Neural progenitor cell (in vitro differentiated cells): ENCODE measurements around the gene TUBG2. TPM values are rescaled to one million over a fixed set of nuclear protein-coding genes. Genes with fewer than 3 reads are reported as not detected.
A peak's percentile ranks its signal among the peaks of the same experiment; 100 is the strongest.

Experiments
- DNase-seq: peaks from one replicate; pipeline ENCODE4 v3.0.0-alpha.2; 2016; ENCODE audit warnings: low spot score
- H2AFZ ChIP-seq: fragments of 200-600 bp; sonication (generic); replicated peaks from 2 replicates; pipeline ENCODE4 v1.6.1; 2016; ENCODE audit warnings: antibody characterized with exemption
- H3F3A ChIP-seq: fragments of 200-600 bp; sonication (generic); 2 replicates; pipeline ENCODE4 v1.6.1; 2016; ENCODE audit warnings: antibody characterized with exemption, low read depth
- H3K27ac ChIP-seq: fragments of 200-600 bp; sonication (generic); 2 replicates; pipeline ENCODE4 v1.5.1; 2016; ENCODE audit warnings: mild to moderate bottlenecking
- H3K27me3 ChIP-seq: fragments of 200-600 bp; sonication (generic); 2 replicates; pipeline ENCODE4 v1.6.1; 2016; ENCODE audit warnings: mild to moderate bottlenecking, moderate library complexity
- H3K36me3 ChIP-seq: fragments of 200-600 bp; sonication (generic); 2 replicates; pipeline ENCODE4 v1.5.1; 2016
- H3K4me1 ChIP-seq: fragments of 200-600 bp; sonication (generic); 2 replicates; pipeline ENCODE4 v1.6.1; 2016; ENCODE audit warnings: mixed run types
- H3K4me2 ChIP-seq: fragments of 200-600 bp; sonication (generic); 2 replicates; pipeline ENCODE4 v1.6.1; 2016
- H3K4me3 ChIP-seq: fragments of 200-600 bp; sonication (generic); 2 replicates; pipeline ENCODE4 v1.5.1; 2016
- H3K79me2 ChIP-seq: fragments of 200-600 bp; sonication (generic); 2 replicates; pipeline ENCODE4 v1.6.1; 2016; ENCODE audit warnings: low read depth
- H3K9ac ChIP-seq: fragments of 200-600 bp; sonication (generic); 2 replicates; pipeline ENCODE4 v1.6.1; 2016
- H3K9me3 ChIP-seq: fragments of 200-600 bp; sonication (generic); 2 replicates; pipeline ENCODE4 v1.5.1; 2016; ENCODE audit warnings: low read depth
- H4K20me1 ChIP-seq: fragments of 200-600 bp; sonication (generic); 2 replicates; pipeline ENCODE4 v1.6.1; 2016; ENCODE audit warnings: low read depth
- H3K27ac Mint-ChIP-seq: 3 replicates; pipeline ENCODE4 v1.8.0; 2021; ENCODE audit warnings: mixed read lengths
- H3K27me3 Mint-ChIP-seq: 2 replicates; pipeline ENCODE4 v1.8.0; 2022; ENCODE audit warnings: low read depth, mild to moderate bottlenecking, inconsistent platforms, moderate library complexity, mixed read lengths; ENCODE audit not compliant: insufficient read depth
- H3K36me3 Mint-ChIP-seq: 3 replicates; pipeline ENCODE4 v1.8.0; 2021; ENCODE audit warnings: mixed read lengths
- H3K4me1 Mint-ChIP-seq: 3 replicates; pipeline ENCODE4 v1.8.0; 2021; ENCODE audit warnings: mixed read lengths
- H3K4me3 Mint-ChIP-seq: 3 replicates; pipeline ENCODE4 v1.8.0; 2021; ENCODE audit warnings: mild to moderate bottlenecking, moderate library complexity, mixed read lengths
- H3K9me3 Mint-ChIP-seq: 3 replicates; pipeline ENCODE4 v1.8.0; 2020; ENCODE audit warnings: mixed read lengths
- CTCF ChIP-seq: fragments of 200-600 bp; sonication (generic); IDR thresholded peaks from 2 replicates; pipeline ENCODE4 v1.5.1; 2017; ENCODE audit warnings: antibody characterized with exemption, mild to moderate bottlenecking
- EZH2 ChIP-seq: fragments of 200-600 bp; sonication (generic); IDR thresholded peaks from 2 replicates; pipeline ENCODE4 v1.6.1; 2017; ENCODE audit warnings: antibody characterized with exemption, mild to moderate bottlenecking, moderate library complexity
- EZH2phosphoT487 ChIP-seq: fragments of 200-600 bp; sonication (generic); IDR thresholded peaks from 2 replicates; pipeline ENCODE4 v1.6.1; 2017; ENCODE audit warnings: antibody characterized with exemption
- total RNA-seq: library from RNA; depleted of rRNA; stranded (reverse); fragments of >200 nt; gene quantifications from 2 replicates; pipeline ENCODE4 v1.2.3, GENCODE V29; 2015; ENCODE audit warnings: low replicate concordance

TUBG2 gene
- total RNA-seq, 1 donor from 2014 or later, result 12.8 TPM

DNA sequence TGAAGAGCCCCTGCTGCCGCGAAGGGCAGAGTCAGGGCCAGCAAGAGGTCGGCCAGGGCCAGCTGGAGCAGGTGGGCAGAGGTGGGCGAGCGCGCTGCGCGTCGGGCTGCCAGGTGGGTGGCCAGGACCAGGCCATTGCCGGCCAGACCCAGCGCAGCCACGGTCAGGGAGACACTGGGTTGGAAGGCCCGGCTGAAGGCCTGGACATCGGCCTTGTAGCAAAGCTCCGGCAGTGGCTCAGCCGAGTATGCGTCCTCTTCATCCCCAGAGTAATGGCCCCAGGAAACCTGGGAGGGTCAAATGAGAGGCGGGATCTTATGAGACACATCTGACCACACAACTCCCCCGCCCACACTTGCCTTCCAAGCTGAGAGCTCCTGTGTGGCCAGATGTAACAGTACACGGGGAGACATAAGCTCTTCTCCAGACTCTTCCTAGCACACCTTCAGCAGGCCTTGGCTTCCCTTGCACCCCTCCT is 21.3 kb downstream of the TUBG2 start:
- no peaks in the 10 kb centered on the region for H3K9me3 ChIP-seq
- H3K9me3 Mint-ChIP-seq, result no peaks in the 10 kb centered on the region
- H3K4me1 Mint-ChIP-seq, result peaks cover 39% of the 10 kb centered on the region
- peaks cover 15% of the 10 kb centered on the region for H4K20me1 ChIP-seq
- peak overlapping the region; percentile 83 for H3K4me2 ChIP-seq
- peaks cover 70% of the 10 kb centered on the region for H3F3A ChIP-seq
- H3K9ac ChIP-seq, result no peak overlapping the region
- H3K27me3 Mint-ChIP-seq, result peaks cover 5% of the 10 kb centered on the region
- no peak for TF ChIP-seq EZH2
- TF ChIP-seq CTCF, result no peak
- no peak for TF ChIP-seq EZH2phosphoT487
- H3K79me2 ChIP-seq, result peaks cover 10% of the 10 kb centered on the region
- H3K4me3 Mint-ChIP-seq, result peak overlapping the region; percentile 79
- H2AFZ ChIP-seq, result no peak overlapping the region
- H3K4me1 ChIP-seq, result peaks cover 35% of the 10 kb centered on the region
- peaks cover 4% of the 10 kb centered on the region for H3K36me3 Mint-ChIP-seq
- DNase-seq, result no peak
- no peaks in the 10 kb centered on the region for H3K36me3 ChIP-seq
- H3K4me3 ChIP-seq, result no peak overlapping the region
- H3K27ac ChIP-seq, result no peak overlapping the region
- peak overlapping the region; percentile 83 for H3K27ac Mint-ChIP-seq
- peaks cover 26% of the 10 kb centered on the region for H3K27me3 ChIP-seq

- H3K36me3 Mint-ChIP-seq, result peaks cover 10% of the 10 kb centered on the region
- Histone ChIP-seq H3K4me1 (peaks cover 32% of the 10 kb centered on the region), H3K36me3 (no peaks in the 10 kb centered on the region), H3K9me3 (no peaks in the 10 kb centered on the region), H3K27ac (no peak within 1 kb of the TSS), H3K27me3 (peaks cover 17% of the 10 kb centered on the region), H4K20me1 (peaks cover 7% of the 10 kb centered on the region), H3K9ac (no peak within 1 kb of the TSS), H3K79me2 (no peaks in the 10 kb centered on the region), H3K4me2 (peak within 1 kb of the TSS; percentile 83), H3F3A (peaks cover 67% of the 10 kb centered on the region), H3K4me3 (peak within 1 kb of the TSS; percentile 68), H2AFZ (peak within 1 kb of the TSS; percentile 75)
- DNase-seq, result peak; percentile 89
- TF ChIP-seq EZH2phosphoT487 (no peak), EZH2 (no peak), CTCF (no peak)
- peak within 1 kb of the TSS; percentile 90 for H3K4me3 Mint-ChIP-seq
- no peaks in the 10 kb centered on the region for H3K9me3 Mint-ChIP-seq
- H3K27ac Mint-ChIP-seq, result peak within 1 kb of the TSS; percentile 30
- peaks cover 5% of the 10 kb centered on the region for H3K27me3 Mint-ChIP-seq
- H3K4me1 Mint-ChIP-seq, result peaks cover 46% of the 10 kb centered on the region
Measured at GRCh38 chr17:42681976-42682721, 23.1 kb downstream of the TUBG2 start, which contains the start of gene CNTNAP1. Gene CNTNAP1, plus strand, starts transcription at chr17:42682531. Its CDS starts 299 bp downstream, at chr17:42682830.

DNA sequence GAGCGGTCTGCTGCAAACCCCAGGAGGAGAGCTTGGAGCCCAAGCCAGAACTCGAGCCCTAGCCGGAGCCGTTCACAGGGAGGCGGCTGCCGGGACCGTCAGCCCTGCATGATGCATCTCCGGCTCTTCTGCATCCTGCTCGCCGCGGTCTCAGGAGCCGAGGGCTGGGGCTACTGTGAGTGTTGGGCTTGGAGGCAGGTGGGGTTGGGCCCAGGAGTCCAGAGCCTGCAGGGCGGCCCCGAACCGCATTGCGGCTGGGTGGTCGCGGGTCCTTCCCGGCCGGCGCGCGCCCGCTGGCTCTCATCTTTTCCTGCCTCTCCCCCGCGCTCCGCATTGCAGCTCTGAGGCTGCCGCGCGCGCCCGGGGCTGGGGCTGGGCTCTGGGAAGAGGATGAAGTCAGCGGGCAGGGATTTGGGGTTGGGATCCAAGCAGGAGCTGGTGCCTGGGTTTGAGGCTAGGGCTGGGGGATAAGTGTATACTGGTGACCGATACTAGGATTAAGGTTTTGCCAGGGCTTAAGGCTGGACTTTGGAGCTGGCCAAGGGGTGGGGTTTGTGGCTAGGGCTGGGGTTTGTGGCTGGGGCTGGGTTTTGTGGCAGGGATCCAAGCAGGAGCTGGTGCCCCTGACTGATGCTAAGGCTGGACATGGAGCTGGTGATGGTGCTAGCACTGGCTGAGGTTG is 23.8 kb downstream of the TUBG2 start:
- H3K79me2 ChIP-seq, result no peaks in the 10 kb centered on the region
- H3F3A ChIP-seq, result peaks cover 61% of the 10 kb centered on the region
- peak overlapping the region; percentile 83 for H3K4me2 ChIP-seq
- peaks cover 7% of the 10 kb centered on the region for H4K20me1 ChIP-seq
- no peaks in the 10 kb centered on the region for H3K36me3 ChIP-seq
- no peak for TF ChIP-seq EZH2
- TF ChIP-seq CTCF, result no peak
- TF ChIP-seq EZH2phosphoT487, result no peak
- no peaks in the 10 kb centered on the region for H3K9me3 ChIP-seq
- no peaks in the 10 kb centered on the region for H3K9me3 Mint-ChIP-seq
- H3K4me3 Mint-ChIP-seq, result peak overlapping the region; percentile 90
- H3K27me3 ChIP-seq, result peaks cover 17% of the 10 kb centered on the region
- peak overlapping the region; percentile 30 for H3K27ac Mint-ChIP-seq
- peak overlapping the region; percentile 75 for H2AFZ ChIP-seq
- peak; percentile 84 for DNase-seq
- peaks cover 5% of the 10 kb centered on the region for H3K27me3 Mint-ChIP-seq
- H3K27ac ChIP-seq, result no peak overlapping the region
- H3K4me3 ChIP-seq, result peak overlapping the region; percentile 68
- peaks cover 26% of the 10 kb centered on the region for H3K4me1 ChIP-seq
- H3K4me1 Mint-ChIP-seq, result peaks cover 41% of the 10 kb centered on the region
- H3K9ac ChIP-seq, result no peak overlapping the region
- H3K36me3 Mint-ChIP-seq, result peaks cover 11% of the 10 kb centered on the region
